DND-41 (cell line): ENCODE measurements around the gene DISC1.

ENCODE experiments used
- ATAC-seq: fragments of 200-7000 bp; cut with Tn5 transposase; 3 replicates; pipeline ENCODE4 v1.9.1; 2021; ENCODE audit warnings: low read depth; ENCODE audit not compliant: insufficient read depth
- DNase-seq: peaks from one replicate; pipeline ENCODE4 v3.0.0-alpha.2; 2020
- H2AFZ ChIP-seq: 2 replicates; pipeline ENCODE4 v1.6.0; 2012; ENCODE audit warnings: low read depth, low read length
- H3K27ac ChIP-seq: 2 replicates; pipeline ENCODE4 v1.5.1; 2012; ENCODE audit warnings: low read length, inconsistent platforms
- H3K27me3 ChIP-seq: fragments of 200-600 bp; sonication (generic); 2 replicates; pipeline ENCODE4 v1.6.0; 2012; ENCODE audit warnings: low read length, mild to moderate bottlenecking, inconsistent platforms; ENCODE audit not compliant: insufficient read depth, poor library complexity
- H3K36me3 ChIP-seq: 2 replicates; pipeline ENCODE4 v1.5.1; 2012; ENCODE audit warnings: low read length, inconsistent platforms; ENCODE audit not compliant: insufficient read depth
- H3K4me1 ChIP-seq: 2 replicates; pipeline ENCODE4 v1.5.1; 2012; ENCODE audit warnings: mild to moderate bottlenecking, low read length; ENCODE audit not compliant: insufficient read depth
- H3K4me2 ChIP-seq: 2 replicates; pipeline ENCODE4 v1.6.0; 2012; ENCODE audit warnings: mild to moderate bottlenecking, moderate library complexity, low read length, inconsistent platforms; ENCODE audit not compliant: insufficient read depth
- H3K4me3 ChIP-seq, 2 experiments: fragments of 200-600 bp in 1 of 2; shearing (Covaris generic) in 1 of 2; 2 replicates each; pipeline ENCODE4 v1.5.1; 2012 to 2016; ENCODE audit warnings: inconsistent platforms in 2 of 2, low read length in 2 of 2, mild to moderate bottlenecking in 2 of 2, low read depth in 1 of 2, moderate library complexity in 1 of 2
- H3K79me2 ChIP-seq: 2 replicates; pipeline ENCODE4 v1.6.0; 2012; ENCODE audit warnings: low read length, inconsistent platforms; ENCODE audit not compliant: insufficient read depth
- H3K9ac ChIP-seq: 2 replicates; pipeline ENCODE4 v1.6.0; 2012; ENCODE audit warnings: low read depth, mild to moderate bottlenecking, inconsistent platforms, low read length, moderate library complexity
- H3K9me3 ChIP-seq: 2 replicates; pipeline ENCODE4 v1.5.1; 2012; ENCODE audit warnings: low read length, moderate library complexity, mild to moderate bottlenecking, inconsistent platforms; ENCODE audit not compliant: insufficient read depth, severe bottlenecking
- H4K20me1 ChIP-seq: 2 replicates; pipeline ENCODE4 v1.6.0; 2012; ENCODE audit warnings: low read length; ENCODE audit not compliant: insufficient read depth
- CTCF ChIP-seq: IDR thresholded peaks from 2 replicates; pipeline ENCODE4 v1.5.1; 2012; ENCODE audit warnings: borderline replicate concordance, low read length, moderate library complexity, mild to moderate bottlenecking; ENCODE audit not compliant: poor library complexity, severe bottlenecking; ENCODE audit errors: extremely low read depth
- EZH2 ChIP-seq: IDR thresholded peaks from 3 replicates; pipeline ENCODE4 v1.6.1; 2012; ENCODE audit warnings: borderline replicate concordance, low read depth, mild to moderate bottlenecking, moderate library complexity, low read length, inconsistent platforms; ENCODE audit not compliant: severe bottlenecking

DISC1 gene

GRCh38 chr1:231676487-231676886 is 49.9 kb downstream of the DISC1 start:
- Histone ChIP-seq H3K36me3 (no peaks in the 10 kb centered on the region), H4K20me1 (no peaks in the 10 kb centered on the region)

GRCh38 chr1:231677442-231677841 is 50.9 kb downstream of the DISC1 start:
- no peak overlapping the region for H2AFZ ChIP-seq
- no peak for DNase-seq
- no peak overlapping the region for H3K4me2 ChIP-seq
- no peaks in the 10 kb centered on the region for H3K27me3 ChIP-seq
- no peaks in the 10 kb centered on the region for H3K36me3 ChIP-seq
- H4K20me1 ChIP-seq = no peaks in the 10 kb centered on the region
- ATAC-seq = no peak
- no peaks in the 10 kb centered on the region for H3K4me1 ChIP-seq
- TF ChIP-seq EZH2 (no peak), CTCF (no peak)
- H3K9ac ChIP-seq = no peak overlapping the region
- H3K79me2 ChIP-seq = no peaks in the 10 kb centered on the region
- H3K9me3 ChIP-seq = no peaks in the 10 kb centered on the region
- H3K27ac ChIP-seq = no peak overlapping the region
- H3K4me3 ChIP-seq = no peak overlapping the region

More at GRCh38 chr1:231676487-231676886, 49.9 kb downstream of the DISC1 start:
- ATAC-seq = no peak
- Histone ChIP-seq H3K4me1 (no peaks in the 10 kb centered on the region), H3K79me2 (no peaks in the 10 kb centered on the region), H3K27ac (no peak overlapping the region), H3K27me3 (no peaks in the 10 kb centered on the region), H3K4me2 (no peak overlapping the region), H3K4me3 (no peak overlapping the region), H3K9me3 (no peaks in the 10 kb centered on the region), H3K9ac (no peak overlapping the region), H2AFZ (no peak overlapping the region)
- DNase-seq = no peak
- no peak for TF ChIP-seq CTCF
- TF ChIP-seq EZH2 = no peak

GRCh38 chr1:231678011-231678432 is 51.4 kb downstream of the DISC1 start:
- Histone ChIP-seq H3K36me3 (no peaks in the 10 kb centered on the region), H3K4me2 (no peak overlapping the region), H3K4me3 (no peak overlapping the region), H3K27me3 (no peaks in the 10 kb centered on the region), H3K9me3 (no peaks in the 10 kb centered on the region), H4K20me1 (no peaks in the 10 kb centered on the region), H3K9ac (no peak overlapping the region), H3K27ac (no peak overlapping the region), H3K4me1 (no peaks in the 10 kb centered on the region), H2AFZ (no peak overlapping the region), H3K79me2 (no peaks in the 10 kb centered on the region)
- TF ChIP-seq EZH2 (no peak), CTCF (no peak)
- no peak for DNase-seq
- no peak for ATAC-seq

- H3K4me1 ChIP-seq = no peaks in the 10 kb centered on the region
- no peak overlapping the region for H3K4me3 ChIP-seq
- no peak overlapping the region for H3K27ac ChIP-seq
- ATAC-seq (peak; percentile 33; the same call in 1 of the 3 replicates), DNase-seq (no peak)
- H3K79me2 ChIP-seq = no peaks in the 10 kb centered on the region
- H3K27me3 ChIP-seq = no peaks in the 10 kb centered on the region
- no peak overlapping the region for H2AFZ ChIP-seq
- H3K36me3 ChIP-seq = no peaks in the 10 kb centered on the region
- TF ChIP-seq CTCF = no peak
- TF ChIP-seq EZH2 = no peak
- no peaks in the 10 kb centered on the region for H4K20me1 ChIP-seq
- no peak overlapping the region for H3K9ac ChIP-seq
- no peaks in the 10 kb centered on the region for H3K9me3 ChIP-seq
- H3K4me2 ChIP-seq = no peak overlapping the region
Measured at GRCh38 chr1:231679109-231679508, 52.5 kb downstream of the DISC1 start.
